Transverse colon (tissue), 4 donors: Measurements from ENCODE around the gene TOMM40.

Experiments
- CTCF ChIP-seq, 5 experiments: fragments of 200-600 bp in 3 of 5; fragments of 450-650 bp in 2 of 5; sonication (generic) in 3 of 5; IDR thresholded peaks; 1 replicate in 2 of 5; 2 replicates in 3 of 5; pipeline ENCODE4 v1.5.1; 2016 to 2017; ENCODE audit warnings: antibody characterized with exemption in 5 of 5, inconsistent platforms in 3 of 5, mild to moderate bottlenecking in 2 of 5, moderate library complexity in 1 of 5
- POLR2A ChIP-seq: fragments of 450-650 bp; IDR thresholded peaks from one replicate; pipeline ENCODE4 v1.6.1; 2016; ENCODE audit warnings: antibody characterized with exemption, mild to moderate bottlenecking, moderate library complexity
- POLR2AphosphoS5 ChIP-seq, 3 donors: sonication (generic); formaldehyde crosslinking; IDR thresholded peaks; one replicate each; pipeline ENCODE4 v1.6.1; 2016; ENCODE audit warnings: antibody characterized with exemption in 3 of 3

- TF ChIP-seq CTCF (IDR thresholded peaks at IDR 0.05) (no peak), POLR2A (no peak), POLR2AphosphoS5 (IDR thresholded peaks at IDR 0.05) (no peak)
Measured at GRCh38 chr19:44886141-44886540, 4.9 kb upstream of the TOMM40 start.
